ENCODE results near the gene FBXL16. TPM values are rescaled to one million over a fixed set of nuclear protein-coding genes. Genes with fewer than 3 reads are reported as not detected.

The FBXL16 gene
- total and polyA plus RNA-seq, 9 of the 15 experiments (the other 6 are each of a cell fraction or from before 2014, with no cell fraction given) = 0.21 to 8.2 (median 1.7) TPM

DNA sequence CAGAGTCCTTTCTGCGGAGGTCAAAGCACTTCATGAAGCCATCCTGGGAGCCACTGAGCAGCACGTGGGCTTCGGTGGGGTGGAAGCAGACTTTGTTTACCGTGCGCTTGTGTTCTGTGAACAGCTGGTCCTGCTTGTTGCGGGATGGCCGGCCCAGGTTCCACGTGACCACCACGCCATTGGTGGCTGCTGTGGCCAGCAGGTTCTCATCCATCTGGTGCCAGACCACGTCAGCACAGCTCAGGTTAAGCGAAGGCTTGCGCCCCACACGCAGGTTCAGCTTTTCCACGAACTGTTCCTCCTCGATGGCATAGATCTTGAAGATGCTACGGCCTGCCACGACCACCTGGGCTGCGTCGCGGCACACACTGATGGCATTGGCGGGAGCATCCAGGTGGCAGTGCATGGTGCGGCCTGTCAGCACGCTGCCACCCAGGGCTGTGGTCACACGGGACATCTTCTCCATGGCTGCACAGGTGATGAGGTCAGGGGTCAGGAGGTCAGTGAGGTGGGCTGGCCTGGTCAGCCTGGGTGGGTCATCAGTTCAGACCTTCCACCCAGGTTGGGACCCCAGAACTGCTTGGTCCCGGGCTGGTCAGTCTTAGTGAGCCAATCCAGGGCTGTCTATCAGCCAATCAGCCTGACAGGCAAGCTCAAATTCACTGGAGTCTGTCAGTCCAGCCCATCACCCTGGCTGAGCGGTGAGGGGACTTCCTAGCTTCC, 16.3 kb downstream of the FBXL16 start (continued):
- TF ChIP-seq, protein P1, sequence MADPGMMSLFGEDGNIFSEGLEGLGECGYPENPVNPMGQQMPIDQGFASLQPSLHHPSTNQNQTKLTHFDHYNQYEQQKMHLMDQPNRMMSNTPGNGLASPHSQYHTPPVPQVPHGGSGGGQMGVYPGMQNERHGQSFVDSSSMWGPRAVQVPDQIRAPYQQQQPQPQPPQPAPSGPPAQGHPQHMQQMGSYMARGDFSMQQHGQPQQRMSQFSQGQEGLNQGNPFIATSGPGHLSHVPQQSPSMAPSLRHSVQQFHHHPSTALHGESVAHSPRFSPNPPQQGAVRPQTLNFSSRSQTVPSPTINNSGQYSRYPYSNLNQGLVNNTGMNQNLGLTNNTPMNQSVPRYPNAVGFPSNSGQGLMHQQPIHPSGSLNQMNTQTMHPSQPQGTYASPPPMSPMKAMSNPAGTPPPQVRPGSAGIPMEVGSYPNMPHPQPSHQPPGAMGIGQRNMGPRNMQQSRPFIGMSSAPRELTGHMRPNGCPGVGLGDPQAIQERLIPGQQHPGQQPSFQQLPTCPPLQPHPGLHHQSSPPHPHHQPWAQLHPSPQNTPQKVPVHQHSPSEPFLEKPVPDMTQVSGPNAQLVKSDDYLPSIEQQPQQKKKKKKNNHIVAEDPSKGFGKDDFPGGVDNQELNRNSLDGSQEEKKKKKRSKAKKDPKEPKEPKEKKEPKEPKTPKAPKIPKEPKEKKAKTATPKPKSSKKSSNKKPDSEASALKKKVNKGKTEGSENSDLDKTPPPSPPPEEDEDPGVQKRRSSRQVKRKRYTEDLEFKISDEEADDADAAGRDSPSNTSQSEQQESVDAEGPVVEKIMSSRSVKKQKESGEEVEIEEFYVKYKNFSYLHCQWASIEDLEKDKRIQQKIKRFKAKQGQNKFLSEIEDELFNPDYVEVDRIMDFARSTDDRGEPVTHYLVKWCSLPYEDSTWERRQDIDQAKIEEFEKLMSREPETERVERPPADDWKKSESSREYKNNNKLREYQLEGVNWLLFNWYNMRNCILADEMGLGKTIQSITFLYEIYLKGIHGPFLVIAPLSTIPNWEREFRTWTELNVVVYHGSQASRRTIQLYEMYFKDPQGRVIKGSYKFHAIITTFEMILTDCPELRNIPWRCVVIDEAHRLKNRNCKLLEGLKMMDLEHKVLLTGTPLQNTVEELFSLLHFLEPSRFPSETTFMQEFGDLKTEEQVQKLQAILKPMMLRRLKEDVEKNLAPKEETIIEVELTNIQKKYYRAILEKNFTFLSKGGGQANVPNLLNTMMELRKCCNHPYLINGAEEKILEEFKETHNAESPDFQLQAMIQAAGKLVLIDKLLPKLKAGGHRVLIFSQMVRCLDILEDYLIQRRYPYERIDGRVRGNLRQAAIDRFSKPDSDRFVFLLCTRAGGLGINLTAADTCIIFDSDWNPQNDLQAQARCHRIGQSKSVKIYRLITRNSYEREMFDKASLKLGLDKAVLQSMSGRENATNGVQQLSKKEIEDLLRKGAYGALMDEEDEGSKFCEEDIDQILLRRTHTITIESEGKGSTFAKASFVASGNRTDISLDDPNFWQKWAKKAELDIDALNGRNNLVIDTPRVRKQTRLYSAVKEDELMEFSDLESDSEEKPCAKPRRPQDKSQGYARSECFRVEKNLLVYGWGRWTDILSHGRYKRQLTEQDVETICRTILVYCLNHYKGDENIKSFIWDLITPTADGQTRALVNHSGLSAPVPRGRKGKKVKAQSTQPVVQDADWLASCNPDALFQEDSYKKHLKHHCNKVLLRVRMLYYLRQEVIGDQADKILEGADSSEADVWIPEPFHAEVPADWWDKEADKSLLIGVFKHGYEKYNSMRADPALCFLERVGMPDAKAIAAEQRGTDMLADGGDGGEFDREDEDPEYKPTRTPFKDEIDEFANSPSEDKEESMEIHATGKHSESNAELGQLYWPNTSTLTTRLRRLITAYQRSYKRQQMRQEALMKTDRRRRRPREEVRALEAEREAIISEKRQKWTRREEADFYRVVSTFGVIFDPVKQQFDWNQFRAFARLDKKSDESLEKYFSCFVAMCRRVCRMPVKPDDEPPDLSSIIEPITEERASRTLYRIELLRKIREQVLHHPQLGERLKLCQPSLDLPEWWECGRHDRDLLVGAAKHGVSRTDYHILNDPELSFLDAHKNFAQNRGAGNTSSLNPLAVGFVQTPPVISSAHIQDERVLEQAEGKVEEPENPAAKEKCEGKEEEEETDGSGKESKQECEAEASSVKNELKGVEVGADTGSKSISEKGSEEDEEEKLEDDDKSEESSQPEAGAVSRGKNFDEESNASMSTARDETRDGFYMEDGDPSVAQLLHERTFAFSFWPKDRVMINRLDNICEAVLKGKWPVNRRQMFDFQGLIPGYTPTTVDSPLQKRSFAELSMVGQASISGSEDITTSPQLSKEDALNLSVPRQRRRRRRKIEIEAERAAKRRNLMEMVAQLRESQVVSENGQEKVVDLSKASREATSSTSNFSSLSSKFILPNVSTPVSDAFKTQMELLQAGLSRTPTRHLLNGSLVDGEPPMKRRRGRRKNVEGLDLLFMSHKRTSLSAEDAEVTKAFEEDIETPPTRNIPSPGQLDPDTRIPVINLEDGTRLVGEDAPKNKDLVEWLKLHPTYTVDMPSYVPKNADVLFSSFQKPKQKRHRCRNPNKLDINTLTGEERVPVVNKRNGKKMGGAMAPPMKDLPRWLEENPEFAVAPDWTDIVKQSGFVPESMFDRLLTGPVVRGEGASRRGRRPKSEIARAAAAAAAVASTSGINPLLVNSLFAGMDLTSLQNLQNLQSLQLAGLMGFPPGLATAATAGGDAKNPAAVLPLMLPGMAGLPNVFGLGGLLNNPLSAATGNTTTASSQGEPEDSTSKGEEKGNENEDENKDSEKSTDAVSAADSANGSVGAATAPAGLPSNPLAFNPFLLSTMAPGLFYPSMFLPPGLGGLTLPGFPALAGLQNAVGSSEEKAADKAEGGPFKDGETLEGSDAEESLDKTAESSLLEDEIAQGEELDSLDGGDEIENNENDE (IDR thresholded peaks at IDR 0.05; ENCODE audit: low read depth, low read length) = no peak
- TF ChIP-seq NFATC3 (IDR thresholded peaks at IDR 0.05) (no peak), STAG1 (CRISPR knock-in tag; IDR thresholded peaks at IDR 0.05; ENCODE audit: borderline replicate concordance) (0 out of 2 replicates have a peak, but pooled peaks have one; percentile 6), POLR2G (IDR thresholded peaks at IDR 0.05; ENCODE audit: low read depth, low read length) (peak; percentile 22; the same call in 1 of the 2 replicates), NR2F6 (CRISPR knock-in tag; IDR thresholded peaks at IDR 0.05) (0 out of 2 replicates have a peak, but pooled peaks have one; percentile 44)
- TF ChIP-seq, protein P2, sequence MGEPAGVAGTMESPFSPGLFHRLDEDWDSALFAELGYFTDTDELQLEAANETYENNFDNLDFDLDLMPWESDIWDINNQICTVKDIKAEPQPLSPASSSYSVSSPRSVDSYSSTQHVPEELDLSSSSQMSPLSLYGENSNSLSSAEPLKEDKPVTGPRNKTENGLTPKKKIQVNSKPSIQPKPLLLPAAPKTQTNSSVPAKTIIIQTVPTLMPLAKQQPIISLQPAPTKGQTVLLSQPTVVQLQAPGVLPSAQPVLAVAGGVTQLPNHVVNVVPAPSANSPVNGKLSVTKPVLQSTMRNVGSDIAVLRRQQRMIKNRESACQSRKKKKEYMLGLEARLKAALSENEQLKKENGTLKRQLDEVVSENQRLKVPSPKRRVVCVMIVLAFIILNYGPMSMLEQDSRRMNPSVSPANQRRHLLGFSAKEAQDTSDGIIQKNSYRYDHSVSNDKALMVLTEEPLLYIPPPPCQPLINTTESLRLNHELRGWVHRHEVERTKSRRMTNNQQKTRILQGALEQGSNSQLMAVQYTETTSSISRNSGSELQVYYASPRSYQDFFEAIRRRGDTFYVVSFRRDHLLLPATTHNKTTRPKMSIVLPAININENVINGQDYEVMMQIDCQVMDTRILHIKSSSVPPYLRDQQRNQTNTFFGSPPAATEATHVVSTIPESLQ (CRISPR knock-in tag; IDR thresholded peaks at IDR 0.05) = no peak
- TF ChIP-seq, protein P3, sequence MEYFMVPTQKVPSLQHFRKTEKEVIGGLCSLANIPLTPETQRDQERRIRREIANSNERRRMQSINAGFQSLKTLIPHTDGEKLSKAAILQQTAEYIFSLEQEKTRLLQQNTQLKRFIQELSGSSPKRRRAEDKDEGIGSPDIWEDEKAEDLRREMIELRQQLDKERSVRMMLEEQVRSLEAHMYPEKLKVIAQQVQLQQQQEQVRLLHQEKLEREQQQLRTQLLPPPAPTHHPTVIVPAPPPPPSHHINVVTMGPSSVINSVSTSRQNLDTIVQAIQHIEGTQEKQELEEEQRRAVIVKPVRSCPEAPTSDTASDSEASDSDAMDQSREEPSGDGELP (CRISPR knock-in tag; IDR thresholded peaks at IDR 0.05; ENCODE audit: borderline replicate concordance) = no peak
- TF ChIP-seq, protein P4, sequence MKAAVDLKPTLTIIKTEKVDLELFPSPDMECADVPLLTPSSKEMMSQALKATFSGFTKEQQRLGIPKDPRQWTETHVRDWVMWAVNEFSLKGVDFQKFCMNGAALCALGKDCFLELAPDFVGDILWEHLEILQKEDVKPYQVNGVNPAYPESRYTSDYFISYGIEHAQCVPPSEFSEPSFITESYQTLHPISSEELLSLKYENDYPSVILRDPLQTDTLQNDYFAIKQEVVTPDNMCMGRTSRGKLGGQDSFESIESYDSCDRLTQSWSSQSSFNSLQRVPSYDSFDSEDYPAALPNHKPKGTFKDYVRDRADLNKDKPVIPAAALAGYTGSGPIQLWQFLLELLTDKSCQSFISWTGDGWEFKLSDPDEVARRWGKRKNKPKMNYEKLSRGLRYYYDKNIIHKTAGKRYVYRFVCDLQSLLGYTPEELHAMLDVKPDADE (conservative IDR thresholded peaks at IDR 0.05; ENCODE audit: control insufficient read depth, low read depth, low read length) = 0 out of 2 replicates have a peak, but pooled peaks have one; percentile 18

Data from K562 (cell line).